HL-60/S4 (cell line): Measurements from ENCODE around the gene LRRC14B.
"Not testable (repeated sequence)": the region's sequence is repeated elsewhere in the genome, so short reads cannot be mapped to it uniquely, and the experiment has no call there.

Experiments
- in situ Hi-C: fragments of 300-500 bp; cut with MboI; formaldehyde crosslinking; loops from 2 replicates; pipeline ENCODE4 v1.14.3; 2022; ENCODE audit warnings: low sequenced_read_pairs

The LRRC14B gene

DNA sequence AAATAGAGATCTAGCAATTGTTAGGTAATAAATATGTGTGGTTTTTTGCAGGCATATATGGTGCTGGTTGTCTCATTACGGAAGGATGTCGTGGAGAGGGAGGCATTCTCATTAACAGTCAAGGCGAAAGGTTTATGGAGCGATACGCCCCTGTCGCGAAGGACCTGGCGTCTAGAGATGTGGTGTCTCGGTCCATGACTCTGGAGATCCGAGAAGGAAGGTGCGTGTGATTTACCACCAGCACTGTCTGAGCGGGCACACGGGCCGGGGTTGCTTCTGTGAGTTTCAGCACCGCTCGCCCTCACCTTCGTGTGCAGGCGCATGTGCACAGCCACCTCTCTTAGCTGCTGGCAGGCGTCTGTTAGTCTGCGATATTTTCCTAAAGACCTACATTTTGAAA is 42.1 kb downstream of the LRRC14B start:
- in situ Hi-C loops, result not testable (repeated sequence)

DNA sequence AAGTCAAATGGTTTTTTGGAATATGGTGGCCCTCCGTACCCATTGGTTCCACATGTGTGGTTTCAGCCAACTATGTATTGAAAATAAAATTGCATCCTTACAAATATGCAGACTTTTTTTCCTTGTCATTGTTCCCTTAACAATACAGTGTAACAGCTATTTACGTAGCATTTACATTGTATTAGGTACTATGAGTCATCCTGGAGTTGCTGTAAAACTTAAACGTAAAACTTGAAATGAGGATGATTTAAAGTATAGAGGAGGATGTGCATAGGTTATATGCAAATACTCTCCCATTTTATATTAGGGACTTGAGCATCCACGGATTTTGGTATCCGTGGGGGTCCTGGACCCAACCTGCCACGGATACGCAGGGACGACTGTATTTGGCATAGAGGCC is 43.2 kb downstream of the LRRC14B start:
- in situ Hi-C loops, result no loop called here

DNA sequence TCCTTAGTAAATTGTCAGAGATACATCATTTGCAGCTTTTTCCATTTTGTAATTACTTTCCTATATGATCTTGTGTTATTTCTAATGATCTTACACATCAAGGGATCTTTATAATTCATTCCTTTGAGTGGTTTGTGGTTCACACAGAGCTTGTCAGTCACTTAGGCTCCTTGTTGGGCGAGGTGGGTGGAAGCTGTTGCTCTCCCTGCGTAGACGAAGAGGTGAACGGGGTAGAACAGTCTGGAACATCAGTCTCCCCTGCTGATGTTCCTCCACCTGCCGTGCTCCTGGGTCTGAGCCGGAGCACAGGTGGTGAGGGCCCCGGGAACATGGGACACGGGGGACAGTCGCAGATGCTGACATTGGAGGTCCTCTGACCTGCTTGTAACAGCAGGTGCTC is 44.2 kb downstream of the LRRC14B start:
- in situ Hi-C loops, result loop anchor here (5.0 kb wide), 1 partner anchor 1357 kb away; no protein-coding TSS in a partner anchor

DNA sequence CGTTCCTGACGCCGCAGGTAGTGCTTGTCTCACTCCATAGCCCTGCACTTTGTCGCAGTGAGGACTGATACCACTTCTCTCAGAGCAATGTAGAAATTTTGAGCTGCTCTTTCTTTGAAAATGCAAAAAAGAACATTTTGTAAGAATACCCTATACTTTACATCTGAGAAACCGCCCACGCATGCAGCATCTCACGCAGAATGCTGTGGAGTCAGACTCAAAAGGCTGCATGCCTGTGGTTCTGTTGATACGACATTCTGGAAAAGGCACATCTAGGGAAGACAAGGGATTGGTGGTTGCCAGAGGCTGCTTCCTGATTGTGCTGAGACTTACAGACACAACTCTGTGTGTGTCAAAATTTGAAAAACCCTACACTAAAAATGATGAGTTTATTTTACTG is 46.6 kb downstream of the LRRC14B start:
- in situ Hi-C loops, result loop anchor here (5.0 kb wide), 1 partner anchor 1354 kb away; no protein-coding TSS in a partner anchor

DNA sequence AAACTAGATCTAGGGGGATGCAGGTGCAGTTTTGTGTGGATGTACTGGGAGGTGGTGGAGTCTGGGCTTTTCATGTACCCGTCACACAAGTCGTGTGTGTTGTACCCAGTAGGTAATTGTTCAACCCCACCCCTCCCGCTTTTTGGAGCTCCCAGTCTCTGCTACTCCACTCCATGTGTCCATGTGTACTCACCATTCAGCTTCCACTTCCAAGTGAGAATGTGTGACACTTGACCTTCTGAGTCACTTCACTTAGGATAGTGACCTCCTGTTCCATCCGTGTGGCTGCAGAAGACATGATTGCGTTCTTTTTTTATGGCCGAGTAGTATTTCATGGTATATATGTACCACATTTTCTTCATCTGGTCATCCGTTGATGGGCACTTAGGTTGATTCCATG is 49.3 kb downstream of the LRRC14B start:
- in situ Hi-C loops, result not testable (repeated sequence)

DNA sequence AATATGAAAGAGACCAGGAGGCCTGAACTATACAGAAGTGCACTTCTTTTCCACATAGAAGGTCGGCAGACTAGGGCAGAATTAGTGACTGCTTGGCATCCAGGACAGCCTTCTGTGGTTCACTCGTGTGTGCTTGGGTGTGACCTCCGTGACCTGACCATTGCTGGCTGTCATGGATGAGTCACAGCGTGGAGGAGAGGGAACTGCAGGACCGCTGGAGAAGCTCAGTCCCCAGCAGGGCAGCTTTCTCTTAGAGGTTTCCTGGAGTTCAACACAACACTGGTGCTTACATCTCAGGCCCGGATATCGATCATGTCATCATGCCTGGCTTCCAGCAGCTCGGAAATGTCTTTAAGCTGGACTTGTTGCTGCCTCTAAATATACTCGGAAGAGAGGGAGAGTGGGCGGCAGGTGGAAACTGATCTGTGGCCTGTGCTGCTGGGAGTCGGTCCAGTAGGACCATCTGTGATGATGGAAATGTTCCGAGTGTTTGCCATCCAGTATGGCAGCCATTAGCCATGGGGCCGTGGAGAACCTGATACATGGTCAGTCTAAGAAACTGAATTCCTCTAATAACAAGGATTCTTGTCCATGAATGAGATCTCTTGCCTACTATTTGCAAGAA is 49.9 kb downstream of the LRRC14B start:
- in situ Hi-C loops, result not testable (repeated sequence)

- in situ Hi-C loops, result not testable (repeated sequence)
Observed at GRCh38 chr5:243683-244367, 52.5 kb downstream of the LRRC14B start.

GRCh38 chr5:245717-246116 is 54.4 kb downstream of the LRRC14B start:
- in situ Hi-C loops, result not testable (repeated sequence)
